AG04450 (cell line): ENCODE data around the gene CATSPERD. TPM values are rescaled to one million over a fixed set of nuclear protein-coding genes. Genes with fewer than 3 reads are reported as not detected.
"Not testable (repeated sequence)": the region's sequence is repeated elsewhere in the genome, so short reads cannot be mapped to it uniquely, and the experiment has no call there.

Experiments used
- CTCF ChIA-PET: fragments of 300-600, 350-600 bp; formaldehyde crosslinking; extraction: SDS; loops from one replicate; lab custom pipeline; 2022; ENCODE audit warnings: antibody characterized with exemption, inconsistent platforms; lab: Charles Lee
- POLR2A ChIA-PET: fragments of 350-600 bp; formaldehyde crosslinking; extraction: SDS; loops from one replicate; lab custom pipeline; 2021; ENCODE audit warnings: antibody characterized with exemption, inconsistent platforms; lab: Yijun Ruan, JAX
- DNase-seq: peaks from one replicate; pipeline ENCODE4 v3.0.0-alpha.2; 2011; ENCODE audit warnings: low read depth, low spot score
- H3K27ac ChIP-seq: one replicate; pipeline ENCODE4 v1.5.1; 2012; ENCODE audit warnings: low read depth, low read length, control low read depth
- H3K27me3 ChIP-seq: one replicate; pipeline ENCODE4 v1.6.0; 2012; ENCODE audit warnings: low read length; ENCODE audit not compliant: control insufficient read depth, insufficient read depth
- H3K4me3 ChIP-seq: 2 replicates; pipeline ENCODE4 v1.5.1; 2011; ENCODE audit warnings: mild to moderate bottlenecking, low read depth, low read length, control low read depth
- H3K9me3 ChIP-seq: 2 replicates; pipeline ENCODE4 v1.5.1; 2012; ENCODE audit warnings: low read length; ENCODE audit not compliant: control insufficient read depth, insufficient read depth
- polyA plus RNA-seq: library from polyadenylated mRNA; depleted of rRNA; stranded (reverse); fragments of >200 nt; gene quantifications from 2 replicates; pipeline ENCODE4 v1.2.3, GENCODE V29; 2011
- TF ChIP-seq, protein P1 (sequence below): IDR thresholded peaks from 2 replicates; pipeline ENCODE4 v1.5.1; 2011; ENCODE audit warnings: low read depth, low read length, control low read depth, inconsistent platforms

CATSPERD gene
- polyA plus RNA-seq, 1 experiment = not detected

- TF ChIP-seq, protein P1, sequence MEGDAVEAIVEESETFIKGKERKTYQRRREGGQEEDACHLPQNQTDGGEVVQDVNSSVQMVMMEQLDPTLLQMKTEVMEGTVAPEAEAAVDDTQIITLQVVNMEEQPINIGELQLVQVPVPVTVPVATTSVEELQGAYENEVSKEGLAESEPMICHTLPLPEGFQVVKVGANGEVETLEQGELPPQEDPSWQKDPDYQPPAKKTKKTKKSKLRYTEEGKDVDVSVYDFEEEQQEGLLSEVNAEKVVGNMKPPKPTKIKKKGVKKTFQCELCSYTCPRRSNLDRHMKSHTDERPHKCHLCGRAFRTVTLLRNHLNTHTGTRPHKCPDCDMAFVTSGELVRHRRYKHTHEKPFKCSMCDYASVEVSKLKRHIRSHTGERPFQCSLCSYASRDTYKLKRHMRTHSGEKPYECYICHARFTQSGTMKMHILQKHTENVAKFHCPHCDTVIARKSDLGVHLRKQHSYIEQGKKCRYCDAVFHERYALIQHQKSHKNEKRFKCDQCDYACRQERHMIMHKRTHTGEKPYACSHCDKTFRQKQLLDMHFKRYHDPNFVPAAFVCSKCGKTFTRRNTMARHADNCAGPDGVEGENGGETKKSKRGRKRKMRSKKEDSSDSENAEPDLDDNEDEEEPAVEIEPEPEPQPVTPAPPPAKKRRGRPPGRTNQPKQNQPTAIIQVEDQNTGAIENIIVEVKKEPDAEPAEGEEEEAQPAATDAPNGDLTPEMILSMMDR = no peak
- no peak overlapping the region for H3K4me3 ChIP-seq
- H3K27ac ChIP-seq = no peak overlapping the region
- POLR2A ChIA-PET = interaction anchor here (0.5 to 0.6 kb wide), 2 partner anchors 11 to 41 kb away, joined by 3 to 4 read pairs; no protein-coding TSS in a partner anchor
- CTCF ChIA-PET = interaction anchor here (0.6 kb wide), 1 partner anchor 30 kb away, joined by 3 read pairs; no protein-coding TSS in a partner anchor
- H3K27me3 ChIP-seq = peaks cover 4% of the 10 kb centered on the region
- no peaks in the 10 kb centered on the region for H3K9me3 ChIP-seq
- DNase-seq = no peak
Observed at GRCh38 chr19:5743630-5744029, 23.2 kb downstream of the CATSPERD start.

DNA sequence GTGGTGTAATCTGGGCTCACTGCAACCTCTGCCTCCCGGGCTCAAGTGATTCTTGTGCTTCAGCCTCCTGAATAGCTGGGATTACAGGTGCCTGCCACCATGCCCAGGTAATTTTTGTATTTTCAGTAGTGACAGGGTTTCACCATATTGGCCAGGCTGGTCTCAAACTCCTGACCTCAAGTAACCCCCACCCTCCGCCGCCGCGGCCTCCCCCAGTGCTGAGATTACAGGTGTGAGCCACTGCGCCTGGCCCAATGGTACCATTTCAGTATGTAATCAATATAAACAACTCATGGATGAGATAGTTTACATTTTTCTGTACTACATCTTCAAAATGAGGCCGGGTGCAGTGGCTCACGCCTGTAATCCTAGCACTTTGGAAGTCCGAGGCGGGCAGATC lies 24.6 kb downstream of the CATSPERD start:
- H3K9me3 ChIP-seq, CTCF ChIA-PET: not testable (repeated sequence)

DNA sequence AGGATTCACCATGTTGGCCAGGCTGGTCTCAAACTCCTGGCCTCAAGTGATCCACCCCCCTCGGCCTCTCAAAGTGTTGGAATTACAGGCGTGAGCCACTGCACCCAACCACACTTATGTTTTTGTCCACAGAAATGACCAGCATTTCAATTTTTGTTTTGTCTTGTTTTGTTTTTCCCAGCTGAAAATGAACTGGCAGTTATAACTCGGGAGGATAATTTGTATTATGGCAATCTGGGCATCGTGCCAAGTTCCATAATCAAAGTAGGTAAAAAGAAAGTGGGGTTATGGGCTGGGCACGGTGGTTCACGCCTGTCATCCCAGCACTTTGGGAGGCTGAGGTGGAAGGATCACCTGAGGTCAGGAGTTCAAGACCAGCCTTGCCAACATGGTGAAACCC lies 28.5 kb downstream of the CATSPERD start:
- CTCF ChIA-PET = interaction anchor here (0.6 kb wide), 1 partner anchor 269 kb away, joined by 4 read pairs; no protein-coding TSS in a partner anchor
- DNase-seq, POLR2A ChIA-PET: not testable (repeated sequence)

More for the DNA sequence above, 24.6 kb downstream of the CATSPERD start:
- POLR2A ChIA-PET, DNase-seq, H3K27me3 ChIP-seq, H3K27ac ChIP-seq, H3K4me3 ChIP-seq: not testable (repeated sequence)

GRCh38 chr19:5749505-5749904 lies 29.1 kb downstream of the CATSPERD start:
- ChIA-PET CTCF (interaction anchor here (0.6 kb wide), 1 partner anchor 268 kb away, joined by 4 read pairs; no protein-coding TSS in a partner anchor), POLR2A (interaction anchor here (0.6 kb wide), 2 partner anchors 43 to 1601 kb away, joined by 4 to 10 read pairs; no protein-coding TSS in a partner anchor)
- Histone ChIP-seq H3K9me3 (no peaks in the 10 kb centered on the region), H3K27me3 (peaks cover 2% of the 10 kb centered on the region), H3K4me3 (no peak overlapping the region), H3K27ac (no peak overlapping the region)
- DNase-seq = no peak
- TF ChIP-seq, protein P1 = no peak

More for the DNA sequence above, 28.5 kb downstream of the CATSPERD start:
- H3K4me3 ChIP-seq, H3K27me3 ChIP-seq, H3K27ac ChIP-seq, H3K9me3 ChIP-seq: not testable (repeated sequence)

GRCh38 chr19:5751709-5752108 lies 31.3 kb downstream of the CATSPERD start:
- CTCF ChIA-PET = interaction anchor here (0.6 kb wide), 1 partner anchor 22 kb away, joined by 5 read pairs; no protein-coding TSS in a partner anchor

GRCh38 chr19:5753743-5754142 lies 33.3 kb downstream of the CATSPERD start:
- ChIA-PET CTCF (no interaction called here), POLR2A (no interaction called here)
- no peak for DNase-seq
- H3K27ac ChIP-seq = no peak overlapping the region
- H3K9me3 ChIP-seq = no peaks in the 10 kb centered on the region
- H3K4me3 ChIP-seq = no peak overlapping the region
- TF ChIP-seq, protein P1 = no peak
- no peaks in the 10 kb centered on the region for H3K27me3 ChIP-seq

More at GRCh38 chr19:5751709-5752108, 31.3 kb downstream of the CATSPERD start:
- TF ChIP-seq, protein P1 = no peak
- no peaks in the 10 kb centered on the region for H3K9me3 ChIP-seq
- no peak for DNase-seq
- POLR2A ChIA-PET = no interaction called here
- no peaks in the 10 kb centered on the region for H3K27me3 ChIP-seq
- no peak overlapping the region for H3K4me3 ChIP-seq
- no peak overlapping the region for H3K27ac ChIP-seq
